Measurements from ENCODE around the gene GALNT10.

GALNT10 gene

DNA sequence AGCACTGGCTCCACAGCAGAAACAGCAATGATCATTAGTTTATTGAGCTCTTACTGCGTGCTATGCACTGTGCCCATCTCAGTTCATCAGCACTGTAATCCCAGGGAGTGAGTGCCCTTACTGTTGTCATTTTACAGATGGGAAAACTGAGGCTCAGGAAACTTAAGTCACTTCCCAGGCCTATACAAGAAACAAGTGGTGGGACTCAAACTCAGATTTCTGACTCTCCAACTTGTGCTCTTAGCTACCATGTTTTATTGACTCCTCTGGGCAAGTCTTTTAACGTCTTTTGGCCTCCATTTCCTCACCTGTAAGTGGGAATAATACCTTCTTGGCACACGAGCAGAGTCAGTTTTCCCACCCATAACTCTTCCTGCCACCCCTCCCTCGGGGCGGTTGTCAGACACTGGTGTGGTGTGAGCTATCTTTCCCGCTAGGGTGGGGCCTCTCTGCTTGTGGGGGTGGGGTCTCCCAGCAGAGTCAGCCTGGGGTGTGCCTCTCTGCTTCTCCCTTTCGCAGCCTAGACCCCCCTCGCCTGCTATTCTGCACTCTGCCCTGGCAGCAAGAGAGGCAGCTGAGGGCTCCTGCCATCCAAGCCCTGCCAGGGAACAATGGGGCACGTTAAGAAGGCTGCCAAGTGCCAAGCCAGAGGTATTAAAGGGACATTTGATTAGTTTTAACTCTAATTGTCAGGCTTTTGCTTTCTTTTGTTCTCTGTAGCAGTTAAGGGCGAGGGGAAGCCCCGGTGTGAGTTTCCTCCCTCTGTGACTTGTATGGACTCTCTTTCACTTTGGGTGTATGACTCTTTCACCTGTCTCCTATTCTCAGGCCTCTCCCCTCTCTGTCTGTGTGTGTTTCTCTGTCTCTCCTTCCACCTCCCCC, 12.1 kb downstream of the GALNT10 start:
- peak in 2 of 3 donors; percentile 35 to 37 for DNase-seq (ENCODE audit: low read depth in 2 of 3, low spot score in 1 of 3)

- DNase-seq (ENCODE audit: low read depth in 2 of 3, low spot score in 1 of 3), result no peak
Measured at GRCh38 chr5:154203798-154204578, 13.5 kb downstream of the GALNT10 start.

DNA sequence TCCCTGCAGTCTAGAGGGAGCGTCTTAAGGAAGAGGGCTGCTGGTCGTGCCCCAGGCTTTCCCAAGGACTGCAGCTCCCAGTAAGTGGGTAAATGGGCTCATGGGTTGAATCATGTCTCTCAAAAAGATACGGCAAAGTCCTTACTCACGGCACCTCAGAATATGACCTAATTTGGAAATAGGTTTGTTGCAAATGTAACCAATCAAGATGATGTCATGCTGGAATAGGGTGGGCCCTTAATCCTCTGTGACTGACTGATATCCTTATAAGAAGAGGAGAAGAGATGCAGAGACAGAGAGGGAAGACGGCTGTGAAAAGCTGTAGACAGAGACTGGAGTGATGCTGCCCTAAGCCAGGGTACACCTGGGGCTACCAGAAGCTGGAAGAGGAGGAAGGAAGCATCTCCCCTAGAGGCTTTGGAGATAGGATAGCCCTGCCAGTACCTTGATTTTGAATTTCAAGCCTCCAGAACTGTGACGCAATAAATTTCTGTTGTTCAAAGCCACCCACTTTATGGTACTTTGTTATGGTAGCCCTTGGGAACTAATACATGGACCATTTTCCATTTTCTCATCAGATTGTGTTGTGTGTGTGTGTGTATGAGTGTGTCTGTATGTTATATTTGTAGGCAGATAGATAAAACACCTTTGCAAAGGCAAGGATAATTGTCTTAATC, 15.0 kb downstream of the GALNT10 start:
- DNase-seq (ENCODE audit: low read depth in 2 of 3, low spot score in 1 of 3), result no peak

- DNase-seq (ENCODE audit: low read depth in 2 of 3, low spot score in 1 of 3), result no peak
Measured at GRCh38 chr5:154206311-154206710, 15.8 kb downstream of the GALNT10 start.

GRCh38 chr5:154207204-154207603, 16.7 kb downstream of the GALNT10 start:
- no peak for DNase-seq (ENCODE audit: low read depth in 2 of 3, low spot score in 1 of 3)

- no peak for DNase-seq (ENCODE audit: low read depth in 2 of 3, low spot score in 1 of 3)
Measured at GRCh38 chr5:154209591-154210081, 19.1 kb downstream of the GALNT10 start.

DNA sequence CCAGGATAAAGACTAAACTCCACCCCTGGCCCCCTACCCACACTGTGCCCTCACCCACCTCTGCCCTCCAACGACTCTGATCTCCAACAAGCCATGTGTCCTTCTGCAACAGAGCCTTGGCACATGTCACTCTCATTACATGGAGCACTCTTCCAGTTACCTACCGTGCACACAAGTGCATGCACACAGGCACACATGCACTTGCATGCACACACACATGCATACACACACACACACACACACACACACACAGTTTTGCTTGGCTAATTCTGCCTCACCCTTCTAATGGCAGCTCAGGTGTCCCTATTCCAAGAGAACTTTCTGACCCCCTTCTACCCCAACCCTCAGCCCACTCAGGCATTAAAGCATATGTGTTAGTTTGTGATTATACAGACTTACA, 19.6 kb downstream of the GALNT10 start:
- no peak for DNase-seq (ENCODE audit: low read depth in 2 of 3, low spot score in 1 of 3)

GRCh38 chr5:154211641-154212390, 21.3 kb downstream of the GALNT10 start:
- DNase-seq (ENCODE audit: low read depth in 2 of 3, low spot score in 1 of 3), result no peak

DNA sequence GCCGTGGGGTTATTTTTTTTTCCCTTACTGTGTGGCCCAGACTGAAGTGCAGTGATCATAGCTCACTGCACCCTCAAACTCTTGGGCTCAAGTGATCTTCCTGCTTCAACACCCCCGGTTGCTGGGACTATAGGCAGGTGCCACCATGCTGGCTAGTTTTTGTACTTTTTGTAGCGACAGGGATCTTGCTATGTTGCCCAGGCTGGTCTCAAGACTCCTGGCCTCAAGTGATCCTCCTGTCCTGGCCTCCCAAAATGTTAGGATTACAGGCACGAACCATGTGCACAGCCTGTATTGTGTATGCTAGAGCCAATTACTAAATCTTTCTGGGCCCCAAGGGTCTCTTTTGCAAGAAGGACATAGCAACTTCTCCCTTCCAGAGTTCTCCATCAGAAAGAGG, 23.1 kb downstream of the GALNT10 start:
- no peak for DNase-seq (ENCODE audit: low read depth in 2 of 3, low spot score in 1 of 3)

DNA sequence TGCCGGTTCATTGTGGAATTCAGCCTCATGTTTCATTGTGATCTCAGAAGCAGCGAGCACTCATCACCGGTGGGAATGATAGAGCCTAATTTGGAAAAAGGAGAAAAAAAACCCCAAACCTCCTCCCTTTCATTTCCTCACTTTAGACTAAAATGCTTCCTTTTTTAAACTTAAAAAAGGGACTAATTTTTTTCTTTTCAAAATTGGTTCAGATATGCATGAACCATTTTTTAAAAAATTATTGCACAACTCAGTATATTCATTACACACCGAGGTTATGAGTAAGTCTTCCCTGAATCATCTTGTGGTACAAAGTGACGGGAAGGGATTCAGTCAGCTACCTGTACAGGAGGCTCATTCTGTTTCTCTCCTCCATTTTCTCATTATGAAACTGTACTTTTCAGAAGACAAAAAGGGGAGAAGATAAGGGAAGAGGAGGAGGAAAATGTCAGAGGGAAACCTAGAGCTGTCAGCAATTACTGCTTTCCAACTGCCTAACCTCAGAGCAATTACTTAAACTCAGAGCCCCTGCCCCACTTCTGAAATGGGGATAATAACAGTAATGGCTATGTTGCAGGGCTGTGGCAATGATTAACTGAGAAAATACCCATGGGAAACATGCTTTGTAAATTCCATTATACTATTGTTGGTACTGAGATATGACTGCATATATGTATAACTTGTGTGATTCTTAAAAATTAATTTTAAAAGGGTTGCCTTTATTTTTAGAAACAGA, 24.0 kb downstream of the GALNT10 start:
- no peak for DNase-seq (ENCODE audit: low read depth in 2 of 3, low spot score in 1 of 3)

- DNase-seq (ENCODE audit: low read depth in 2 of 3, low spot score in 1 of 3), result no peak
Measured at GRCh38 chr5:154215571-154216325, 25.2 kb downstream of the GALNT10 start.

DNA sequence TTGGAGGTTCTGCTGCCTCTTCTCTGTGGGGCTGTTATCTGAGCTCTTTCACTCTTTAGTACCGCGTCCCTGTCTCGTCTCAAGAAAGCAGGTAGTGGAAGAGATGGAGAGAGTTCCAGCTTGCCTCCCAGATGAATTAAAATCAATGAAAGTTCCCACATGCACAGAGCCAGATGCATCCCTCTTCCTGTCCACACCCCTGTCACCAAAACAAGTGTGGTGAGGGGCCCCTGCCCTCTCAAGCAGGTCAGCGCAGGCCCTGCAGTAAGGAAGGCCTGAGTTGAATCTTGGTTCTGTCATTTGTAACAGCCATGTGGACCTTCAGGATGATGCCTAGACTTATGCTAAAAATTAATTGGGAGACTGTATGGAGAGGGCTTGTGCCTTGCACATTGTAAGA, 26.9 kb downstream of the GALNT10 start:
- no peak for DNase-seq (ENCODE audit: low read depth in 2 of 3, low spot score in 1 of 3)

DNA sequence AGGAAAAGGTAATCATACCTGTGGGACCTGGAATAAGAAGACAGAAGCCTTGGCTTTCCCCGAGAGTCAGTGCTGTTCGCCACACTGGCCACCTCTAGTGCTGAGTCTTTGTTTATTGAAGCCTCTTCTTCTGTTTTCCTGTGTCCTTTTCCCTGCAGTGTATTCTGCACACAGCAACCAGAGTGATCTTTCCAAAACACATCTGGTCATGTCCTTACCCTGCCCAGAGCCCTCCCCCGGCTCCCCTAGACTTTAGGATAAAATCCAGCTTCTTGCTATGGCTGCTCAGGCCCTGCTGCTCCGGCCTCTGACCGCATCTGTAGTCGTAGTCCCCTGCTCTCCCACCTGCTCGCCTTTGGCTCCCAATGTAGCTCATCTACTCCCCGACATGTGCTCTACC, 28.3 kb downstream of the GALNT10 start:
- DNase-seq (ENCODE audit: low read depth in 2 of 3, low spot score in 1 of 3), result no peak

DNA sequence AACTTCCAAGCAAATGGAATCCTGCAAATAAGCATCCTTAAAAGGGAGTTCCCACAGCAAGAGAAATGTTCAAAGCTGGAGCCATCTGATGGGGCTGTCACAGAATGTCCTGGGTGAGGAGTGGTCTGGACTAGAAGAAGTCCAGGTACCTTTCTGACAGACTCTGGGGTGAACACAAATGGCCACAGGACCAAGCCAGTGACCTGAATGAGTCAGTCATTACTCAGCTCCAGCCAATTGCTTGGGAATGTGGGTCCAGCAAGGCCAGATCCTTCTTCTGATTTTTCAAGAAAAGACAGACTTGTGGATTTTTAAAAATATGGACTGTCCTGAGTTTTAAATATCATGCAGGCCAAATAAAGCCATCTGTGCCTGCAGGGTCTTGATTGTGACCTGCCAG, 30.1 kb downstream of the GALNT10 start:
- DNase-seq (ENCODE audit: low read depth in 2 of 3, low spot score in 1 of 3), result no peak

GRCh38 chr5:154221371-154221896, 30.9 kb downstream of the GALNT10 start:
- peak; percentile 32 to 42 (median 35) for DNase-seq (ENCODE audit: low read depth in 2 of 3, low spot score in 1 of 3)

- DNase-seq (ENCODE audit: low read depth in 2 of 3, low spot score in 1 of 3), result no peak
Measured at GRCh38 chr5:154222414-154222813, 31.9 kb downstream of the GALNT10 start.

DNA sequence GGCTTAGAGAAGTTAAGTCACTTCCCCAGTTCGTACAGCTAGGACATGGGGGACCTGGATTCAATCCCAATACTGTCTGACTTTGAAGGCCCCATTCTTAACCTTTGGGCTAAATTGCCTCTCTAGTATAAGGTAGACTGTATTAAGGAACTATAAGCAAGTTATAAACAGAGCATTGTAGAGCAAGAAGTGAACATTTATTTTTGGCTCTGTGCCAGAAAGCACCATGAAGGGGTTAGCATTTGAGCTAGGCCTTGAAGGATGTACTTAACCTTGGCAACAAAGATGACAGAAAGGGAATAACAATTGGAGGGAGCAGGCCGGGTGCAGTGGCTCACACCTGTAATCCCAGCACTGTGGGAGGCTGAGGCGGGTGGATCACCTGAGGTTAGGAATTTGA, 32.8 kb downstream of the GALNT10 start:
- no peak for DNase-seq (ENCODE audit: low read depth in 2 of 3, low spot score in 1 of 3)

DNA sequence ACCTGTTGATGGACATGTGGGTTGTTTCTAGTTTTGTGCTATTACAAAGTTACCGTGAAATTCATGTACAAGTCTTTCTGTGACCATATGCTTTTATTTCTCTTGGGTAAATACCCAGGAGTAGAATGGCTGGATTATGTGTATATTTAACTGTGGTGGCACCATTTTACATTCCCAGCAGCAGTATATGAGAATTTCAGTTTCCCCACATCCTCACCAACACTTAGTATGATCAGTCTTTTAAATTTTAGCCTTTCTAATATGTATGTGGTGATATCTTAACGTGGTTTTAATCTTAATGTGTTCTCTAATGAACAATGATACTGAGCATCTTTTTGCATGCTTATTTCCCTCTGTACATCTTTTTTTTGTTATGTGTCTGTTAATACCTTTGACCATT, 36.6 kb downstream of the GALNT10 start:
- DNase-seq (ENCODE audit: low read depth in 2 of 3, low spot score in 1 of 3), result no peak

GRCh38 chr5:154228696-154229095, 38.2 kb downstream of the GALNT10 start:
- no peak for DNase-seq (ENCODE audit: low read depth in 2 of 3, low spot score in 1 of 3)

All from stimulated activated CD4-positive, alpha-beta T cell treated with anti-CD3 and anti-CD28 coated beads, Interleukin-12 subunit alpha, Interleukin-12 subunit beta, amount 100 ng/mL, for 48 hours (primary cell).